Stimulated activated CD8-positive, alpha-beta memory T cell treated with anti-CD3 and anti-CD28 coated beads, Interleukin-2, amount 100 ng/mL, for 1 hour (primary cell): Measurements from ENCODE around the gene MAP3K3.
A peak's percentile ranks its signal among the peaks of the same experiment; 100 is the strongest.

Source experiments
- DNase-seq, 2 donors: peaks; one replicate each; pipeline ENCODE4 v3.0.0-alpha.2; 2020; ENCODE audit warnings: low read depth in 2 of 2

Gene MAP3K3

GRCh38 chr17:63693411-63694113, 71.3 kb downstream of the MAP3K3 start:
- DNase-seq = no peak

DNA sequence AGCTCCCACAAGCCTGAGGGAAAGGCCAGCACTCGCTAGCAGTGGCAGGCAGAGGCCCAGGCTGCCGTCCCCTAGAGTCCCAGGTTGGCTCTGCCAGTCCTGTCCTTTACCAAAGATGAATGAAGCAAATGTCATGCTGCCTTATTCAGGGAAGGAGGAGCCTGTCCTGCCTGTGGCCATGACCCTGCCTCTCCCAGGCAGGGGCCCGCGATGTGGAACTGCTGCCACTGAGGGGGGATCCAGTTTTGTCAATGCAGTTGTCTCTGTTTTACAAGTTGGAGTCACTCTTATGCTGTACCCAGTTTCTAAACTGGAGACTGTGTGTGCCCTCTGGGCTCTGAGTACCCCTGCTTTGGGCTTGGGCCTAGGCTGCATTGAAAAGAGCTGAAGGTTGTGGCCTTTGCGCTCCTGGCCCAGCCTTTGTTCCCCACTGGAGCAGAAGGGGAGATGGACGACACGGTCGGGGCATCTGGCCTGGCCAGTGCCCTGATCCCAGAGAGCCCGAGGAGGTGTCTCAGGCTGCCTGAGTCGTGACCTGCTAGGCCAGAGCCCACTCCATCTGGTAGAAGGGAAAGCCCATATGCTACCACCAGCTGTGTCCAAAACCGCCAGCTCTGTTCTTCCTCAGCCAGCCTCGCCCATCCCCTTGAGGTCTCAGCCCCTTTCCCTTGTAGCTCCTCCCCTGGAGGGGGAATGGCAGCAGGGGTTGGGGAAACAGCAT, 72.2 kb downstream of the MAP3K3 start:
- no peak for DNase-seq

DNA sequence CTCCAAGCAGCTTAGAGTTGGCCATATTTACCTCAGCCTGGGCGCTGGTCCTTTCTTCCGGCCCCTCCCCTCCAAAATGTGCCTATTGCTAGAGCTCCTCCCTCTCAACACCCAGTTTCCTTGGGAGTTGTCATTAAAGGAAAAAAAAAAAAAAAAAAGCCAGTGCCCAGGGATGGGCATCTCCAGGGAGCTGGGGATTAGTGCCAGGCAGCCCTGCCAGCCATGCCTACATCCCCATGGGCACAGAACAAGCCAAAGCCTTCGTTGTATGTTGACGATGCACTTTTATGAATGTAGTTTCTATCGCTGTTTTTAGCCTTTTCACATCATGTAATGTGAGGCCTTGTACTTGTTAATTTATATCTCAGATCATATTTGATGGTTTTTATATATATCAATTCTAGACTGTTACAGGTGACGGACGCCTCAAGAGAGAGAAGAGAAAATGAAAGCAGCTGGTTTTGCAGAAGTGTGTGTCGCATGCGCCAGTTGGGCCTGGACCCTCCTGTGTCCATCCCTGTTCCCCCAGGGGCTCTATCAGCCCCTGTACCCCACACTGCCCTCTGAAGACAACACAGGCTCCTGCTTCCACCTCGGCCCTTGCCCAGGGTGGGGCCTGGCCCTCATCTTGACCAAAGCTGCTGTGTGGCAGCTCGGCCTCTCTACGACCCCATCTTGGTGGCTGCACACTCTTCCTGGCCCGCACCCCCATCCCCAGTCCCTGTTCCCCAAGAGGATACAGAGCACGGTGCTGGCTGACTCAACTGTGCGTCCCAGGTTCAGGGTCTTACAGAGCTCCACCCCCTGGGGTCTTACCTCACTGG, 72.9 kb downstream of the MAP3K3 start:
- DNase-seq = no peak

GRCh38 chr17:63695889-63696288, 73.7 kb downstream of the MAP3K3 start:
- no peak for DNase-seq

- DNase-seq = no peak
These were observed 74.3 kb downstream of the MAP3K3 start for GRCh38 chr17:63696381-63696961.

DNA sequence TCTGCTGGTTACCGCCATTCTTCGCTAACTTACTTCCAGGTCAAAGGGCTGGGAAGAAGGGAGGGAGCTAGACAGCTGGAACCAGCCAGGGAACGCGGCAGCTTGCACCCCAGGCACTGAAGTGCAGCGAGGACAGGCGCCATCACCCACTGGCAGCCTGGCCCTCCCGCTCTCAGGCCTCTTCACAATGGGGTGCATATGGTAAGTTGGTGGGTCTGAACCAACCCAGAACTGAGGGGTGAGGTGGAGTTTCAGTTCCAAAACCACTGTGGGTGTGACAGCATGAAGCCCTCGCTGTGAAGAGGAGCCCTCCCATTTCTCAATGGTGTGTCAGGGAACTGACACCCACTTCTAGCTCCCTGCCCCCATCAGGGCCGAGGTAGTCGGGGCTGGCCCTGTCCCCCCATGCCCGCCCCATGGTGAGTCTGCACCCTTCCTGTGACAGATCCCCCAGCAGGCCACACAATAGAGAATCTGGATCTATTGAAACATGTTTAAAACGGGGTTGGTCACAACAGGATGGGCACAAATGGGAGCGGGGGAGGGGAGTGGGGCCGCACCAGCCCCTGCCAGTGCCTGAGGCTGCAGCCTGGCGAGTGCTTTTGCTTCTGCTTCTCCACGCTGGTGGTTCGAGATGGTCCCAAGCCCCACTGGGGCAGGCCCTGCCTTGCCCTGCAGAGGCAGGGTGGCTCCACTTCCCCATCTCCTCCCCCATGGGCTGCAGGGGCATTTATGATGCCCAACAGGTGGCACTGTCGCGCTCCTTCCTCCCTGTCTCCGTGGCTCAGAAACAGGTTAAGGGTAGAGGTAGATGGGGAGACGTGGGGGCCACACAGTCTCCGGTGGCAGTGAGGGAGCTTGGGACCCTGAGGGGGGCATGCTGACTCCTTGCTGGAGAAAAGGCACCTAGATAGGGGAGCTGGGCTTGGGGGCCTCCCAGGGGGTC, 75.4 kb downstream of the MAP3K3 start:
- DNase-seq = peak; percentile 60 to 66

GRCh38 chr17:63698381-63698885, 76.2 kb downstream of the MAP3K3 start:
- DNase-seq = no peak

GRCh38 chr17:63698886-63699637, 76.8 kb downstream of the MAP3K3 start:
- peak; percentile 77 to 78 for DNase-seq

GRCh38 chr17:63699638-63700527, 77.7 kb downstream of the MAP3K3 start, which contains the start of gene LIMD2:
Gene LIMD2, minus strand, starts transcription at chr17:63700125. Its CDS starts 827 bp downstream, at chr17:63699298.
- DNase-seq = peak; percentile 78 to 80

DNA sequence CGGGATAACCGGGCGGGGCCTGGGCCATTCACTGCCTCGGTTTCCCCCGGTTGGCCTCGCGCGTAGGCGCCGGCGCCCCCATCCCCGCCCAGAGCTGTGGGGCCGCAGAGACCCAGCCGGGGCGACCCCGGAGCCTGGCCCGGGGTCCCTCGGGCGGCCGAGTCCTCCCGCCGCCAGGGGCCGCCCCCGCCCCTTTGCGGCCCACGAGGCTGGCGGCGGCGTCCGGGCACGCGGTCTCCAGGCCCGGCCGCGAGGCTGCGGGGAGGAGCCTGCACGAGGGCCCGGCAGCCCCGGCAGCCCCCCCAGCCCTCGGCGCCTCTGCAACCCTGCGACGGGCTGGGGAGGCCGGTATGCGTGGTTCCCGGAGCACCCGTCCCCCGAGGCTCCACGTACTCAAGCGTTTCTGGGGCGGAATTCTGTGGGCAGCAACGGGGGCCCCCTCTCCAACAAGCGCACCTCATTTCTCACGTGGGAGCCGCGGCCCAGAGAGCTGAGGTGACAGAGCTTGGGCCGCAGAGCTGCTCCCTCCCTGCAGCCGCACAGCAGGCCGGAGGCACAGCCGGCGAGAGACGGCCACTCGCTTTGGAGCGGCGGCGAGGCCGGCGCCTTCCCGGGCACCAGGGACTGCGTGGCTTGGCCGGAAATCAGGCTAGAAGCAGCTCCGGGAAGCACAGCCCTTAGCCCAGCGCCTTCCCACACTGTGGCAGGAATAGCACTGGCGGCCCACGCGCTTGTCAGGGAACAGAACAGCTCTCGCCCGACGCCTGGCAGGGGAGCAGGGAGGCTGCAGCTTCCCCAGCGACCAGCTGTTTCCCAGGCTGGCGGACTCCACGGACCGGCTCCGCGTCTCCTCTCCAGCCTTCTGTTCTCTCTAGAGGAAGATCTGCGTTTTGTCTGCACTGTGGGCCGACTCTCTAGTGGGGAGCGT, 78.6 kb downstream of the MAP3K3 start:
- no peak for DNase-seq

- DNase-seq = no peak
These were observed 79.2 kb downstream of the MAP3K3 start for GRCh38 chr17:63701456-63701820.

- DNase-seq = peak in 1 of 2 donors; percentile 61
These were observed 79.9 kb downstream of the MAP3K3 start for GRCh38 chr17:63701868-63702720.

- DNase-seq = no peak
These were observed 80.5 kb downstream of the MAP3K3 start for GRCh38 chr17:63702721-63703015.

GRCh38 chr17:63703029-63703428, 80.8 kb downstream of the MAP3K3 start:
- no peak for DNase-seq

DNA sequence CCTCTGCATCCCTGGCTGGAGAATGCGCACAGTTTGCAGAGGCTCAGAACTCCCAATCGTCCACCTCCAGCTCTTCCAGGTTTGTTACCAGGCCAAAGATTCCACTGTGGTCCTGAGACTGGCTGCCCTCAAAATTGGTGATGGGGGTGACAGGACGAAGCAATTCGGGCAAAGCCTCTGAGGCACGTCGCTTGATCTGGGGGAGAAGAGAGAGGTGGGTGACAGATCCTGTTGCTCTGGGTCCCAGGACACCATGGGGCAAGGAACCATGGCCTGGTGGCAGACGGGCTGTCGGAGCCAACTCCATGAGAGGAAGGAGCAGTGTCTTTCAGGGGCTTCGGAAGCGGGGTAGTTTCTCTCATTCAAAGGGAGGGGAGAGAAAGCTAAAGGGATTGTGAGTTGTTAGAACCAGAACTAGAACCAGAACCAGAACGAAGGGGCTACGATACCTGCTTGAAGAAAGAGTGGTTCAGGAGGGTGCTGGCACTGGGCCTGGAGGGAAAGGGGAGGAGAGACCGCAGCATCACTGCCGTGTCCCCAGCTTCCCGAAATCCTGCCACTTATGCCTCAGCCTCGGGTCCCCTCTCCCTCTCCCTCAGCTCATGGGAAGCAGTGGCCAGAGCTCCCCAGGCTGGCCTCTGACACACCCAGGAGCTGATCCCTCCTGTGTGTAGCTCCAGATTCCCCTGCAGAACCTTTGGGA, 81.5 kb downstream of the MAP3K3 start:
- DNase-seq = no peak

GRCh38 chr17:63704259-63704576, 82.0 kb downstream of the MAP3K3 start:
- DNase-seq = no peak

DNA sequence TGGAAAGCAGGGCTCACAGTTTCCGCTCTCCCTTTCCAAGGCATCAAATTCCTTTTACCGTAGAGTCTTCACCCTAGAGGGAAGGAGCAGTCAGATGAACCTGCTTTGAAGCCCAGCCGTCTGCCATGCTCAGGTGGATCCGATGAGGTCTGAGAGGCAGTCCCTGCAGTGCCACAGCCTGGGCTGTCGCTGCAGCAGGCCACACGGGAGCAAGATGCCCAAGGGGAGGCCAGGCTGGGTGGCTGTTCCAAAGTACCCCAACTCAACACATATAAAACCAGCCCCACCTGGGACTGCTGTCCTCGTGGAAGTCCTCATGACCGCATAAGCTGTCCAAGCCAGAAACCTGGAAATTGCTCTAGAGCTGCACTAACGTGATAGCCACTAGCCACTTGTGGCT, 82.6 kb downstream of the MAP3K3 start:
- DNase-seq = no peak
